ENCODE measurements around the gene ZNF697.

Gene ZNF697

DNA sequence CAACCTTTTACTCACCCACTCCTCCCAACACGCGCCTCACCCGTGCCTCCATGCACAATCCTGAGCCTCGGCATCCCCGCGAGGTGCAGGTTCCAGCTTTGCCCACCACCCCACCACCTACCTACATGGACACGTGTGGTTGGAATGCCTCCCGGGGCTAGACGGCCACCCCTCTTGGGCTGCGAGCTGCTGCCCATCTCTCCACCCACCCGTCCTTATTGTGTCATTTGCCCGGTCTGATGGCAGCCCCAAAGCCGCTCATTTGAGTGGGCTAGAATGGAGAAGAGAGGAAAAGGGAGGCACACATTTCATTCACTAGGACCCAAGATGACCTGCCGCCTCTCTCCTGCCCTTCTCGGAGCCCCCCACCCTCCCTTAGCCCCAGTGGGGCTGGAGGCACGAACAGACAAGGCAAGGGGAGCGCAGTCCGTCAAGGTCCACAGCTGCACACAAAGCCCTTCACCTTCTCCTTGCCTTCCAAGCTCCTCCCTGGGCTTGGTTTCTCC lies 785 bp downstream of the ZNF697 start:
- Histone ChIP-seq H3K4me1 (ENCODE audit: control insufficient read depth, insufficient read depth, low read depth, low read length) (no peaks in the 10 kb centered on the region), H3K9ac (ENCODE audit: low read length) (peak overlapping the region; percentile 94), H2BK15ac (ENCODE audit: low read depth, poor library complexity, severe bottlenecking) (no peak overlapping the region), H3K4ac (ENCODE audit: low read depth in 1 of 2, low read length in 2 of 2) (peak overlapping the region in 1 of 2 experiments; percentile 32), H3K4me2 (ENCODE audit: low read length, poor library complexity, severe bottlenecking) (peak overlapping the region; percentile 77), H4K8ac (ENCODE audit: low read length) (no peak overlapping the region), H2BK120ac (ENCODE audit: low read depth, low read length) (no peak overlapping the region), H3K18ac (ENCODE audit: low read depth in 1 of 2, low read length in 2 of 2) (peak overlapping the region; percentile 73 to 99), H3K27me3 (ENCODE audit: control insufficient read depth in 1 of 2, insufficient read depth in 1 of 2, low read length in 2 of 2) (peaks cover 0 to 7% of the 10 kb centered on the region in 2 experiments), H3K4me3 (ENCODE audit: insufficient read depth in 1 of 2, low read depth in 1 of 2, low read length in 2 of 2) (peak overlapping the region; percentile 95 to 97), H3K14ac (ENCODE audit: low read length in 2 of 2) (peak overlapping the region in 1 of 2 experiments; percentile 98), H3K23ac (ENCODE audit: low read length in 2 of 2) (peak overlapping the region in 1 of 2 experiments; percentile 63), H4K91ac (ENCODE audit: low read length) (peak overlapping the region; percentile 2), H3K79me1 (replicated peaks; ENCODE audit: low read length, poor library complexity, severe bottlenecking) (no peaks in the 10 kb centered on the region), H2BK5ac (ENCODE audit: low read depth, low read length, poor library complexity, severe bottlenecking) (peak overlapping the region; percentile 19), H3K36me3 (ENCODE audit: control insufficient read depth in 1 of 2, insufficient read depth in 2 of 2, low read depth in 1 of 2, low read length in 2 of 2) (no peaks in the 10 kb centered on the region), H3K27ac (ENCODE audit: low read length, poor library complexity, severe bottlenecking) (peak overlapping the region; percentile 91), H3K9me3 (ENCODE audit: control insufficient read depth, low read length) (no peaks in the 10 kb centered on the region), H2AFZ (ENCODE audit: low read depth, low read length) (peak overlapping the region; percentile 96), H2AK5ac (ENCODE audit: low read length, severe bottlenecking) (no peak overlapping the region), H2BK12ac (ENCODE audit: low read length in 2 of 2) (peak overlapping the region; percentile 62 to 93)
- WGBS, result under 1% methylated on average over 18 of the region's 18 CpGs
- DNase-seq, result no peak

DNA sequence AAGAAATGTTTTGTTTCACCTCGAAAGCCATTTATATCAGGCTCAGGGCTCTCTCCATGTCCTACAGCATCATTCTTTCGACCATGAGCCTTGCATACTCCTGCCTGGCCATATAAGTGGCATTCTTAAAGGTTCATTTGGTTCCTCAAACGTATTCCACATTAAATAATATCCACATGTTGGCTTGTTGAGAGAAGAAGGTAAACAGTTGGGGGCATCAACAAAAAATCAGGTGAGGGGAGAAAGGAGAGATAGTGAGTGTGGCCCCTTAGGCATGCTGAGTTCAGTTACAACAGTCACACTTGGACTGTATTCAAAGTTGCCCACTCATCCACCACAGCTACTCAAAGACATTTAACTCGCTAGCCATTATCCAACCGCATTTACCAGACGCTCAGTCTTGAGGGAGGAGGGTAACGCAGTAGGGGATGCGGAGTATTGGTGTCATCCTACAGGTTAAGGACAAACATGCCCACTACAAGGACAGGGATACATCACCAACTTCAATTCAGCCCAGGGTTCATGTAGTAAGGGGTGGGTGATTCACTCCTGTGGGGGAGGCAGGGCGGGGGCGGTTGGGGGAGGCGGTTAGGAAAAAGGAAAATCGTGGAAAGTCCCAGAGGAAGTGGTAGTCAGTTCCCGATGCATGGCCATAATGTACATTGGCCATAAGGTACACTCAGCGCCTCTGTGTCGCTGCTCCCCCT lies 1.4 kb downstream of the ZNF697 start:
- DNase-seq, result peak; percentile 84
- Histone ChIP-seq H3K4ac (ENCODE audit: low read depth in 1 of 2, low read length in 2 of 2) (peak overlapping the region in 1 of 2 experiments; percentile 17), H3K9me3 (ENCODE audit: control insufficient read depth, low read length) (no peaks in the 10 kb centered on the region), H4K8ac (ENCODE audit: low read length) (peak overlapping the region; percentile 16), H3K14ac (ENCODE audit: low read length in 2 of 2) (peak overlapping the region in 1 of 2 experiments; percentile 98), H3K18ac (ENCODE audit: low read depth in 1 of 2, low read length in 2 of 2) (peak overlapping the region; percentile 73 to 99), H3K27ac (ENCODE audit: low read length, poor library complexity, severe bottlenecking) (peak overlapping the region; percentile 91), H2BK12ac (ENCODE audit: low read length in 2 of 2) (peak overlapping the region; percentile 9 to 93), H3K36me3 (ENCODE audit: control insufficient read depth in 1 of 2, insufficient read depth in 2 of 2, low read depth in 1 of 2, low read length in 2 of 2) (peaks cover 0 to under 1% of the 10 kb centered on the region in 2 experiments), H3K27me3 (ENCODE audit: control insufficient read depth in 1 of 2, insufficient read depth in 1 of 2, low read length in 2 of 2) (peaks cover 0 to 5% of the 10 kb centered on the region in 2 experiments), H3K4me2 (ENCODE audit: low read length, poor library complexity, severe bottlenecking) (peak overlapping the region; percentile 77), H3K79me1 (replicated peaks; ENCODE audit: low read length, poor library complexity, severe bottlenecking) (no peaks in the 10 kb centered on the region), H2BK15ac (ENCODE audit: low read depth, poor library complexity, severe bottlenecking) (no peak overlapping the region), H2AK5ac (ENCODE audit: low read length, severe bottlenecking) (no peak overlapping the region), H3K23ac (ENCODE audit: low read length in 2 of 2) (no peak overlapping the region), H3K4me1 (ENCODE audit: control insufficient read depth, insufficient read depth, low read depth, low read length) (no peaks in the 10 kb centered on the region), H4K91ac (ENCODE audit: low read length) (peak overlapping the region; percentile 2), H3K4me3 (ENCODE audit: insufficient read depth in 1 of 2, low read depth in 1 of 2, low read length in 2 of 2) (peak overlapping the region; percentile 95 to 97), H2BK120ac (ENCODE audit: low read depth, low read length) (no peak overlapping the region), H2BK5ac (ENCODE audit: low read depth, low read length, poor library complexity, severe bottlenecking) (no peak overlapping the region), H3K9ac (ENCODE audit: low read length) (peak overlapping the region; percentile 94), H2AFZ (ENCODE audit: low read depth, low read length) (no peak overlapping the region)
- WGBS, result 13% methylated on average over 6 of the region's 15 CpGs

DNA sequence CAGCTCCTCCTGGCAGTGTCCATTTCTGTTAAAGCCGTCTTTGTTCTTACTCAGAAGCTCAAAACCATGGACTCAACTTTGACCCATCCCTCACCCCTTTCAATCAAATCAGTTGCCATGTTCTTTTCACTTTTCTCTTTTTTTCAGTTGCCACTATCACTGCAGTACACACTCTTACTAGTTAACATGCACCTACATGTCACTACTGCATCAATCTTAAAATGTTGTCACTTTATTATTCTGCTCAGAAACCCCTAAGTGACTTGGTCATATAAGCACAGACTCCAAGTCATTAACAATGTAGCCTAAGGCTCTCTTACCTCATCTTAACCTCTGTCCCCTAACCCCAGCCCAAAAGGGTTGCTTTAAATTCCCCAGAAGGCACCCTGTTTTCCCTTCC lies 9.0 kb downstream of the ZNF697 start:
- Histone ChIP-seq H4K91ac (ENCODE audit: low read length) (no peak overlapping the region), H3K4ac (ENCODE audit: low read depth in 1 of 2, low read length in 2 of 2) (no peak overlapping the region), H3K9ac (ENCODE audit: low read length) (no peak overlapping the region), H3K4me2 (ENCODE audit: low read length, poor library complexity, severe bottlenecking) (no peak overlapping the region), H3K9me3 (ENCODE audit: control insufficient read depth, low read length) (no peaks in the 10 kb centered on the region), H3K27ac (ENCODE audit: low read length, poor library complexity, severe bottlenecking) (no peak overlapping the region), H3K23ac (ENCODE audit: low read length in 2 of 2) (no peak overlapping the region), H2BK12ac (ENCODE audit: low read length in 2 of 2) (no peak overlapping the region), H2BK15ac (ENCODE audit: low read depth, poor library complexity, severe bottlenecking) (no peak overlapping the region), H3K79me1 (replicated peaks; ENCODE audit: low read length, poor library complexity, severe bottlenecking) (peaks cover 12% of the 10 kb centered on the region), H2BK5ac (ENCODE audit: low read depth, low read length, poor library complexity, severe bottlenecking) (no peak overlapping the region), H2BK120ac (ENCODE audit: low read depth, low read length) (no peak overlapping the region), H3K4me3 (ENCODE audit: insufficient read depth in 1 of 2, low read depth in 1 of 2, low read length in 2 of 2) (no peak overlapping the region), H2AFZ (ENCODE audit: low read depth, low read length) (no peak overlapping the region), H3K36me3 (ENCODE audit: control insufficient read depth in 1 of 2, insufficient read depth in 2 of 2, low read depth in 1 of 2, low read length in 2 of 2) (peaks cover 0 to 5% of the 10 kb centered on the region in 2 experiments), H4K8ac (ENCODE audit: low read length) (no peak overlapping the region), H3K14ac (ENCODE audit: low read length in 2 of 2) (no peak overlapping the region), H3K4me1 (ENCODE audit: control insufficient read depth, insufficient read depth, low read depth, low read length) (no peaks in the 10 kb centered on the region), H3K18ac (ENCODE audit: low read depth in 1 of 2, low read length in 2 of 2) (no peak overlapping the region), H2AK5ac (ENCODE audit: low read length, severe bottlenecking) (no peak overlapping the region), H3K27me3 (ENCODE audit: control insufficient read depth in 1 of 2, insufficient read depth in 1 of 2, low read length in 2 of 2) (no peaks in the 10 kb centered on the region)
- no peak for DNase-seq
- 88% methylated on average over 1 of the region's 1 CpG for WGBS

DNA sequence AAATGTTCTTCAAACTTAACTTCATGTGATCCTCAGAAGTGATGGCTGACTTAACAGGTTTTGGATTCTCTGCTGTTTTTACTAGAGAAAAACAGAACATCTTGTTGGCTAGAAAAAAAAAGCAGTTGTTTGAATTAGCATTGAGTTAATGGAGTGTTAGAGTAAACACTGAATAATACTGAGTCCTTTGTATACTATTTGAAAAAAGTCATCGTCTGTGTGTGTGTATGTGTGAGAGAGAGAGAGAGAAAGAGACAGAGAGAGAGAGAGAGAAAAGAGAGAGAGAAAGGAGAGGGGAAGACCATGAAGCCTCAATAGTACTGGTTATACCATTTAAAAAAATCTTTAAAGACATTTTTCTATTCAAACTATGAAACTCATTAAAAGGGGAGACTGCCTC lies 10.4 kb downstream of the ZNF697 start:
- Histone ChIP-seq H3K14ac (ENCODE audit: low read length in 2 of 2) (no peak overlapping the region), H3K79me1 (replicated peaks; ENCODE audit: low read length, poor library complexity, severe bottlenecking) (peaks cover 14% of the 10 kb centered on the region), H2BK12ac (ENCODE audit: low read length in 2 of 2) (no peak overlapping the region), H4K8ac (ENCODE audit: low read length) (no peak overlapping the region), H3K4me1 (ENCODE audit: control insufficient read depth, insufficient read depth, low read depth, low read length) (peaks cover 2% of the 10 kb centered on the region), H4K91ac (ENCODE audit: low read length) (no peak overlapping the region), H3K27ac (ENCODE audit: low read length, poor library complexity, severe bottlenecking) (no peak overlapping the region), H3K27me3 (ENCODE audit: control insufficient read depth in 1 of 2, insufficient read depth in 1 of 2, low read length in 2 of 2) (no peaks in the 10 kb centered on the region), H3K36me3 (ENCODE audit: control insufficient read depth in 1 of 2, insufficient read depth in 2 of 2, low read depth in 1 of 2, low read length in 2 of 2) (peaks cover 0 to 5% of the 10 kb centered on the region in 2 experiments), H3K9me3 (ENCODE audit: control insufficient read depth, low read length) (no peaks in the 10 kb centered on the region), H2AFZ (ENCODE audit: low read depth, low read length) (no peak overlapping the region), H2BK5ac (ENCODE audit: low read depth, low read length, poor library complexity, severe bottlenecking) (no peak overlapping the region), H3K9ac (ENCODE audit: low read length) (no peak overlapping the region), H3K23ac (ENCODE audit: low read length in 2 of 2) (no peak overlapping the region), H3K4me3 (ENCODE audit: insufficient read depth in 1 of 2, low read depth in 1 of 2, low read length in 2 of 2) (no peak overlapping the region), H3K4me2 (ENCODE audit: low read length, poor library complexity, severe bottlenecking) (no peak overlapping the region), H3K4ac (ENCODE audit: low read depth in 1 of 2, low read length in 2 of 2) (no peak overlapping the region), H2BK120ac (ENCODE audit: low read depth, low read length) (no peak overlapping the region), H2BK15ac (ENCODE audit: low read depth, poor library complexity, severe bottlenecking) (no peak overlapping the region), H2AK5ac (ENCODE audit: low read length, severe bottlenecking) (no peak overlapping the region), H3K18ac (ENCODE audit: low read depth in 1 of 2, low read length in 2 of 2) (no peak overlapping the region)
- WGBS, result 0% methylated on average over 1 of the region's 1 CpG
- DNase-seq, result peak; percentile 57
